Hematopoietic multipotent progenitor cell treated with erythropoietin and hydrocortisone succinate and interleukin-3 and kit ligand, for 15 days (in vitro differentiated cells): ENCODE results near the gene KCTD19.

Experiments used
- DNase-seq: peaks from one replicate; pipeline ENCODE4 v3.0.0-alpha.2; 2015; ENCODE audit warnings: low spot score

KCTD19 gene

GRCh38 chr16:67242138-67242730 lies 84.3 kb downstream of the KCTD19 start:
- DNase-seq, result no peak

GRCh38 chr16:67241008-67241900 lies 85.3 kb downstream of the KCTD19 start:
- no peak for DNase-seq

DNA sequence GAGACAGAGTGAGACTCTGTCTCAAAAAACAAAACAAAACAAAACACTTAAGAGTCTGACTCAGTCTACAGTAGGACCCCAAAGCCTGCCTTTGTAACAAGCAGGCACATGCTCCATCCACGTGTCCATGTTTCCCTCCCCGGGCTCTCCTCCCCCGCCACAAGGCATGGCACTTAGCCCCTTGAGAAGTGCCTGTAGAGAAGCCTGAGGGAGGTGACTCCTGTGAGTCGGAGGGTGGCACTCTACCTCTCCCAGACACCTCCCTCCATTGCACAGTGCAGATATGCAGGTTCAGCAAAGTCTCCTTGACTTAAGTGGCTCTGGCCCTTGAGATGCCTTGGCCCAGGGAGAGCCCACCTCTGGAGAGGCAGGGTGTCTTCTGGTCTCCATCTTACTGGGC lies 86.0 kb downstream of the KCTD19 start:
- DNase-seq, result peak; percentile 40
